GM18520 (cell line): ENCODE results near the gene CASKIN1.

Source experiments
- ATAC-seq: cut with Tn5 transposase; IDR thresholded peaks from one replicate; pipeline ENCODE4 v1.9.1; 2021; ENCODE audit not compliant: unreplicated experiment

CASKIN1 gene

GRCh38 chr16:2195322-2196161 lies 863 bp downstream of the CASKIN1 start:
- ATAC-seq = no peak

- no peak for ATAC-seq
These were observed 1.5 kb downstream of the CASKIN1 start for GRCh38 chr16:2194852-2195321.

GRCh38 chr16:2194166-2194834 lies 2.1 kb downstream of the CASKIN1 start:
- ATAC-seq = no peak

- ATAC-seq = no peak
These were observed 5.0 kb downstream of the CASKIN1 start for GRCh38 chr16:2191446-2191706.

- no peak for ATAC-seq
These were observed 5.6 kb downstream of the CASKIN1 start for GRCh38 chr16:2190659-2191445.

GRCh38 chr16:2190002-2190658 lies 6.3 kb downstream of the CASKIN1 start:
- ATAC-seq = no peak

GRCh38 chr16:2189252-2189893 lies 7.0 kb downstream of the CASKIN1 start:
- no peak for ATAC-seq

GRCh38 chr16:2188395-2188794 lies 8.0 kb downstream of the CASKIN1 start:
- ATAC-seq = no peak

- no peak for ATAC-seq
These were observed 9.2 kb downstream of the CASKIN1 start for GRCh38 chr16:2187212-2187611.

- no peak for ATAC-seq
These were observed 9.9 kb downstream of the CASKIN1 start for GRCh38 chr16:2186505-2186904.

GRCh38 chr16:2186064-2186463 lies 10.3 kb downstream of the CASKIN1 start:
- no peak for ATAC-seq

GRCh38 chr16:2184962-2185361 lies 11.4 kb downstream of the CASKIN1 start:
- no peak for ATAC-seq

- ATAC-seq = no peak
These were observed 12.1 kb downstream of the CASKIN1 start for GRCh38 chr16:2184346-2184745.

GRCh38 chr16:2183671-2184070 lies 12.7 kb downstream of the CASKIN1 start:
- no peak for ATAC-seq

GRCh38 chr16:2181952-2182351 lies 14.5 kb downstream of the CASKIN1 start:
- ATAC-seq = no peak

- ATAC-seq = no peak
These were observed 15.2 kb downstream of the CASKIN1 start for GRCh38 chr16:2180962-2181923.

- no peak for ATAC-seq
These were observed 15.9 kb downstream of the CASKIN1 start for GRCh38 chr16:2180461-2180860.

- no peak for ATAC-seq
These were observed 16.8 kb downstream of the CASKIN1 start for GRCh38 chr16:2179576-2179975.

GRCh38 chr16:2179107-2179501 lies 17.3 kb downstream of the CASKIN1 start:
- no peak for ATAC-seq
